Measurements from ENCODE around the gene MPPE1. TPM values are rescaled to one million over a fixed set of nuclear protein-coding genes. Genes with fewer than 3 reads are reported as not detected.
A peak's percentile ranks its signal among the peaks of the same experiment; 100 is the strongest.

MPPE1 gene
- total and polyA plus RNA-seq, 9 of the 15 experiments (the other 6 are each of a cell fraction or from before 2014, with no cell fraction given) = 10.7 to 19.5 (median 13.3) TPM

- TF ChIP-seq SP2 (IDR thresholded peaks at IDR 0.05; ENCODE audit: extremely low read depth, low read depth, low read length, poor library complexity, severe bottlenecking) (no peak), MYC (IDR thresholded peaks at IDR 0.05; ENCODE audit: low read depth, low read length) (no peak), MYC (CRISPR knock-in tag; IDR thresholded peaks at IDR 0.05; ENCODE audit: borderline replicate concordance, low read depth) (no peak), KDM2B (CRISPR knock-in tag; IDR thresholded peaks at IDR 0.05) (no peak), SMAD4 (CRISPR knock-in tag; conservative IDR thresholded peaks at IDR 0.05) (peak; percentile 80), CHD7 (IDR thresholded peaks at IDR 0.05; ENCODE audit: low read depth, low read length) (no peak), STAG1 (CRISPR knock-in tag; IDR thresholded peaks at IDR 0.05; ENCODE audit: borderline replicate concordance) (no peak), ZNF75A (CRISPR knock-in tag; IDR thresholded peaks at IDR 0.05) (no peak)
- TF ChIP-seq, protein P1, sequence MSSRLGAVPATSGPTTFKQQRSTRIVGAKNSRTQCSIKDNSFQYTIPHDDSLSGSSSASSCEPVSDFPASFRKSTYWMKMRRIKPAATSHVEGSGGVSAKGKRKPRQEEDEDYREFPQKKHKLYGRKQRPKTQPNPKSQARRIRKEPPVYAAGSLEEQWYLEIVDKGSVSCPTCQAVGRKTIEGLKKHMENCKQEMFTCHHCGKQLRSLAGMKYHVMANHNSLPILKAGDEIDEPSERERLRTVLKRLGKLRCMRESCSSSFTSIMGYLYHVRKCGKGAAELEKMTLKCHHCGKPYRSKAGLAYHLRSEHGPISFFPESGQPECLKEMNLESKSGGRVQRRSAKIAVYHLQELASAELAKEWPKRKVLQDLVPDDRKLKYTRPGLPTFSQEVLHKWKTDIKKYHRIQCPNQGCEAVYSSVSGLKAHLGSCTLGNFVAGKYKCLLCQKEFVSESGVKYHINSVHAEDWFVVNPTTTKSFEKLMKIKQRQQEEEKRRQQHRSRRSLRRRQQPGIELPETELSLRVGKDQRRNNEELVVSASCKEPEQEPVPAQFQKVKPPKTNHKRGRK (tag; IDR thresholded peaks at IDR 0.05) = no peak
Observed at GRCh38 chr18:11951390-11951851, 43.3 kb upstream of the MPPE1 start (continued).
